ENCODE measurements around the gene KCTD3.

KCTD3 gene

GRCh38 chr1:215556996-215557395, 10.1 kb upstream of the KCTD3 start:
- DNase-seq (ENCODE audit: low read depth), result no peak

GRCh38 chr1:215557504-215557903, 9.6 kb upstream of the KCTD3 start:
- DNase-seq (ENCODE audit: low read depth), result no peak

- DNase-seq (ENCODE audit: low read depth), result no peak
Measured at GRCh38 chr1:215557992-215558626, 9.0 kb upstream of the KCTD3 start.

- DNase-seq (ENCODE audit: low read depth), result peak; percentile 21
Measured at GRCh38 chr1:215567491-215568298, 591 bp downstream of the KCTD3 start.

- DNase-seq (ENCODE audit: low read depth), result peak; percentile 6
Measured at GRCh38 chr1:215568299-215568692, 1.2 kb downstream of the KCTD3 start.

- no peak for DNase-seq (ENCODE audit: low read depth)
Measured at GRCh38 chr1:215569986-215570824, 3.1 kb downstream of the KCTD3 start.

DNA sequence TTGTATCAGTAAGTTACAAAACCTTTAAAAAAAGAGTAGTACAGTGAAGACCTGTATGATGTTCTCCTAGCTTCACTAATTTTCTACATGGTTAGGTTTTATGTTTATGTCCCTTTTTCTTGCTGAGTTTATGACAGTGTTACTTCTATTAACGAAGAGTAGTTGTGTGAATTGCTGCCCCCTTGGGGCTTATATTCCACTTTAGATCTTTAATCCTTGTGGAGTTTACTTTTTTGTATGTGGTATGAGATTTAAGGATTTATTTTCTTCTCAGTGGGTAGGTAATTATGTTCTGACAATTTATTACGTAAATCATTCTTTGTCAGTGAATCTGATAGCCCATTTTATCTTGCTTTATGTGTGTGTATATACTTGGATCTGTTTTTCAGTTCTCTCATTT, 14.8 kb downstream of the KCTD3 start:
- no peak for DNase-seq (ENCODE audit: low read depth)

- no peak for DNase-seq (ENCODE audit: low read depth)
Measured at GRCh38 chr1:215583185-215583749, 16.2 kb downstream of the KCTD3 start.

DNA sequence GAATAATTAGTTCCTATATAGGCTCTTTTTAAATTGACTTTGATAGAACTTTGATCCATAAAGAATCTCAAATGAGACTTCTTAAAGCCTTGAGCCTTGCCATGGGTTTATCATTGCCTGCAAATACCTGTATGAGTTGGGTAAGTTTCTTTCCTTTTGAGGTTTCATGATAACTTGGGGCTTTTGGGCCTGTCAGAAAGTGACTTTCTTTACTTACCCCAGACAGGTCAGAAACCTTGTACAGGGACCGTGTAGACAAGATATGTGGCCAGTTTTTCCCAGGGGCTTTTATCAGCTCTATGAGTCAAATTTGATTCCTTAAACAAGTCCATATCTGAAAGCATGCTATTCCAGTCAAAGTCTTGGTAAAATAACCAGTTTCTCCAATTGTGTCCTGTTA, 17.3 kb downstream of the KCTD3 start:
- DNase-seq (ENCODE audit: low read depth), result no peak

GRCh38 chr1:215589650-215590435, 22.7 kb downstream of the KCTD3 start:
- DNase-seq (ENCODE audit: low read depth), result no peak

- no peak for DNase-seq (ENCODE audit: low read depth)
Measured at GRCh38 chr1:215590779-215591491, 23.8 kb downstream of the KCTD3 start.

GRCh38 chr1:215594640-215595039, 27.5 kb downstream of the KCTD3 start:
- DNase-seq (ENCODE audit: low read depth), result no peak

GRCh38 chr1:215595231-215595630, 28.1 kb downstream of the KCTD3 start:
- no peak for DNase-seq (ENCODE audit: low read depth)

- no peak for DNase-seq (ENCODE audit: low read depth)
Measured at GRCh38 chr1:215597961-215598360, 30.9 kb downstream of the KCTD3 start.

DNA sequence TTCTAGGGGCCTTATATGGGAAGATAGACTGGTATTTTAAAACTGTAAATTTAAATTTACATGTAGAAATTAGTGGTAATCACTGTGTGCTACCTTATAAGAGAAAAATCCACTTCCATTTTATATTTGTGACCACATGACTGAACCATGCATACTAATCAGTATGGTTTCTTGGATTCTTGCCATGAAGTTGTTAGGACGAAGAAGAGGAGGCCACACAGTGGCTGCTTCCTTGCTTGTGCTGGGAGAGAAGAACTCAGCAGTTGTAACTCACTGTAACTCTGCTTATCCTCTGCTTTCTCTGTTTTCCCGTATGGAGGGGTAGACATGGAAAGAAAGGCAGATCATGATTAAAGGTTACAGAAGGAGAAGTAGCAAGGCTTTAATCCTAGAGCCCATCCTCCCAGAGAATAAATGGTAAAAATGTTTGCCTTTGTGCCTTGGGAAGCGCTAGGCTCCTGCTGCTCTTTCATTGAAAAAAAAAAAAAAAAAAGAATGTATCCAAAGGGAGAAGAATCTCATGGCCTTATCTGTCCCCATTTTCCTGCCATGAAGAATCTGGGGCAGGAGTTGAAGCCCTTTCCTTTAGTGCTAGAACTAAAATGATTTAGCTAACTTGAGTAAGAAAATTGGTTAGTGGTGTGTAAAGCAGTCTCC, 32.4 kb downstream of the KCTD3 start:
- no peak for DNase-seq (ENCODE audit: low read depth)

DNA sequence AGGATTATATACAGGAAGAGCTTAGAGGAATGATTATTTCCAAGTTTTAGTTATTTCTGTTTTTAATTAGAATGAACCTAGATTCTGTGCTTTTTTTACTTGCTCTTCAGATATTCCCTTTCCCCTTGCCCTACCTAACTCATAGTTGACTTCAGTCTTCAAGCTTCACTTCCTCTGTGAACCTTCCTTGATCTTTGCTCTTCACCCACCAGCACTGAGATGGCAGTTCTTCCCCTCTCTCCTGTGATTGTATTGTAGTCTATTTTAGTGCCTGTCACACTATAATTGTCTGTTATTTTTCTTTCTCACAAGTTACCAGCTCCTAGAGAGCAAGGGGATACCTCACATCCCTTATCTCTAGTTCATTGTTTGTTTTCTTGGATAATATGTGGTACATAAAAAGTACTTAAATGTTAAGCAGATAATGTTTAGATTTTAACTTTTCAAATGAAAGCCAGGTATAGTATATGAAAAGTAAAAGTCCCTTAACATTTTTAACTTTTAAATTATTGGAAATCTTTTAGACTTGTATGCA, 33.2 kb downstream of the KCTD3 start:
- DNase-seq (ENCODE audit: low read depth), result no peak

- DNase-seq (ENCODE audit: low read depth), result no peak
Measured at GRCh38 chr1:215600867-215601266, 33.8 kb downstream of the KCTD3 start.

DNA sequence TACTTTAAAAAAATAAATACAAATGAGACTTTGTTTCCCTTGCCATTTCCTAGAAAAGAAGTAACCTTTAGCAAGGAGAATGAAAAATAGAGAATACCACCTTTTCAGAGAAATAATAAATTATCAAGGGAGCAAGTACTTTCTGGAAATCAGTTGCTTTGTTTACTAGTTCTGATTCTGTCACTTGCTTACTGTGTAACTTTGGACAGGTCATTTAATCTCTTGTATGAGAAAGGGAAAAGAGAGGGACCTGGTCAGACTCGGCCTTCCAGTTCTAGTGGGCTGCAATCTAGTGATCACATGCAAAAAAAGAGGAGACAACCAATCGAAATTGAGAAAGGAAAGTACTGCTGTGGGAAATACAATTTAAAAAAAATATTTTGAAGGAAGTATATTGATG, 34.2 kb downstream of the KCTD3 start:
- no peak for DNase-seq (ENCODE audit: low read depth)

- DNase-seq (ENCODE audit: low read depth), result no peak
Measured at GRCh38 chr1:215603319-215603718, 36.2 kb downstream of the KCTD3 start.

- DNase-seq (ENCODE audit: low read depth), result no peak
Measured at GRCh38 chr1:215605011-215605621, 38.0 kb downstream of the KCTD3 start.

Data from GM04504 (cell line).